Measurements from ENCODE around the gene ARL4C. TPM values are rescaled to one million over a fixed set of nuclear protein-coding genes. Genes with fewer than 3 reads are reported as not detected.

Gene ARL4C
- total and polyA plus RNA-seq, 2 of the 8 experiments (the other 6 are each of a cell fraction or from before 2014, with no cell fraction given) = 7.0 to 16.9 TPM

DNA sequence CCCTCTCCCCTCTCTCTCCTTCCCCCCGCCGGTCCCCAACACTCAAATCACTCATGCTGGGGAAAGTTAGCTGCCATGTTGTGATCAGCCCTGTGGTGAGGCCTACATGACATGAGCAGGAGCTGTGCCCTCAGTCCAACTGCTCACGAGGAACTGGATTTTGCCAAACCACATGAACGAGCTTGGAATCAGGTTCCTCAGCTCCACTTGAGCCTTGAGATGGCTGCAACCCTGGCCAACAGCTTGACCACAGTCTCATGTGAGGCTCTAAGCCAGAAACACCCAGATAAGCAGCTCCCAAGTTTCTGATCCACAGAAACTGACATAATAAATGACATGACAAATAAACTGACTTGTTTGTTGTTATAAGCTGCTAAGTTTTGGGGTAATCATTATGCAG is 38.4 kb downstream of the ARL4C start (continued):
- TF ChIP-seq YY1 (IDR thresholded peaks at IDR 0.05; ENCODE audit: low read depth, low read length) (no peak), CBX5 (IDR thresholded peaks at IDR 0.05; ENCODE audit: low read depth, low read length) (no peak)
- TF ChIP-seq, protein P1, sequence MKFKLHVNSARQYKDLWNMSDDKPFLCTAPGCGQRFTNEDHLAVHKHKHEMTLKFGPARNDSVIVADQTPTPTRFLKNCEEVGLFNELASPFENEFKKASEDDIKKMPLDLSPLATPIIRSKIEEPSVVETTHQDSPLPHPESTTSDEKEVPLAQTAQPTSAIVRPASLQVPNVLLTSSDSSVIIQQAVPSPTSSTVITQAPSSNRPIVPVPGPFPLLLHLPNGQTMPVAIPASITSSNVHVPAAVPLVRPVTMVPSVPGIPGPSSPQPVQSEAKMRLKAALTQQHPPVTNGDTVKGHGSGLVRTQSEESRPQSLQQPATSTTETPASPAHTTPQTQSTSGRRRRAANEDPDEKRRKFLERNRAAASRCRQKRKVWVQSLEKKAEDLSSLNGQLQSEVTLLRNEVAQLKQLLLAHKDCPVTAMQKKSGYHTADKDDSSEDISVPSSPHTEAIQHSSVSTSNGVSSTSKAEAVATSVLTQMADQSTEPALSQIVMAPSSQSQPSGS (IDR thresholded peaks at IDR 0.05; ENCODE audit: low read length) = no peak
